Keratinocyte (primary cell): ENCODE data around the gene SLC38A1. TPM values are rescaled to one million over a fixed set of nuclear protein-coding genes. Genes with fewer than 3 reads are reported as not detected.

Source experiments
- DNase-seq: peaks from one replicate; pipeline ENCODE4 v3.0.0-alpha.2; 2011; ENCODE audit warnings: low read depth, missing footprints, low spot score
- FAIRE-seq: peaks from 2 replicates; lab custom pipeline; 2011; peaks lifted over from hg19 to GRCh38; lab: Jason Lieb, UNC
- H2AFZ ChIP-seq: 2 replicates; pipeline ENCODE4 v1.6.0; 2012; ENCODE audit warnings: low read length, control low read depth, inconsistent platforms; ENCODE audit not compliant: control insufficient read depth
- H3K27ac ChIP-seq: 2 replicates; pipeline ENCODE4 v1.5.1; 2011; ENCODE audit warnings: low read length; ENCODE audit not compliant: control insufficient read depth, insufficient read depth
- H3K27me3 ChIP-seq: 3 replicates; pipeline ENCODE4 v1.6.0; 2011; ENCODE audit warnings: low read length; ENCODE audit not compliant: control insufficient read depth, insufficient read depth; ENCODE audit errors: extremely low read depth
- H3K36me3 ChIP-seq, 2 experiments: 2 replicates in 1 of 2; 3 replicates in 1 of 2; pipeline ENCODE4 v1.5.1; 2011; ENCODE audit warnings: low read length in 2 of 2, mild to moderate bottlenecking in 1 of 2; ENCODE audit not compliant: control insufficient read depth in 2 of 2, insufficient read depth in 2 of 2; ENCODE audit errors: extremely low read depth in 1 of 2
- H3K4me1 ChIP-seq: 3 replicates; pipeline ENCODE4 v1.5.1; 2011; ENCODE audit warnings: low read length; ENCODE audit not compliant: control insufficient read depth, insufficient read depth; ENCODE audit errors: extremely low read depth
- H3K4me2 ChIP-seq: 3 replicates; pipeline ENCODE4 v1.6.0; 2011; ENCODE audit warnings: low read depth, low read length; ENCODE audit not compliant: control insufficient read depth, insufficient read depth; ENCODE audit errors: extremely low read depth
- H3K4me3 ChIP-seq, 3 experiments: fragments of 200-600 bp in 1 of 3; sonication (generic) in 1 of 3; 2 replicates in 2 of 3; 3 replicates in 1 of 3; pipeline ENCODE4 v1.5.1; 2011 to 2016; ENCODE audit warnings: low read length in 3 of 3, mild to moderate bottlenecking in 3 of 3, control low read depth in 2 of 3, inconsistent platforms in 1 of 3, low read depth in 1 of 3, mixed read lengths in 1 of 3, mixed run types in 1 of 3, moderate library complexity in 1 of 3; ENCODE audit not compliant: control insufficient read depth in 2 of 3, insufficient read depth in 2 of 3; ENCODE audit errors: extremely low read depth in 1 of 3
- H3K79me2 ChIP-seq: 2 replicates; pipeline ENCODE4 v1.6.0; 2012; ENCODE audit warnings: low read length; ENCODE audit not compliant: control insufficient read depth, insufficient read depth
- H3K9ac ChIP-seq: 3 replicates; pipeline ENCODE4 v1.6.0; 2011; ENCODE audit warnings: low read length; ENCODE audit not compliant: control insufficient read depth, insufficient read depth; ENCODE audit errors: extremely low read depth
- H3K9me1 ChIP-seq: 3 replicates; pipeline ENCODE4 v1.6.0; 2011; ENCODE audit warnings: low read length; ENCODE audit not compliant: control insufficient read depth, insufficient read depth; ENCODE audit errors: extremely low read depth
- H3K9me3 ChIP-seq: 2 replicates; pipeline ENCODE4 v1.5.1; 2012; ENCODE audit warnings: low read depth, low read length; ENCODE audit not compliant: control insufficient read depth
- H4K20me1 ChIP-seq: 3 replicates; pipeline ENCODE4 v1.6.0; 2011; ENCODE audit warnings: low read length; ENCODE audit not compliant: control insufficient read depth, insufficient read depth; ENCODE audit errors: extremely low read depth
- CTCF ChIP-seq, 3 experiments: IDR thresholded peaks in 1 of 3; conservative IDR thresholded peaks in 1 of 3; optimal IDR thresholded peaks in 1 of 3; 2 replicates in 2 of 3; 3 replicates in 1 of 3; pipeline versions ENCODE3 to v1.5.1; 2011; ENCODE audit warnings: low read length in 3 of 3, mild to moderate bottlenecking in 3 of 3, moderate library complexity in 2 of 3, control low read depth in 1 of 3, inconsistent platforms in 1 of 3; ENCODE audit not compliant: insufficient read depth in 2 of 3; ENCODE audit errors: extremely low read depth in 1 of 3
- EZH2 ChIP-seq: IDR thresholded peaks from one replicate; pipeline ENCODE4 v1.6.1; 2012; ENCODE audit warnings: inconsistent platforms, mild to moderate bottlenecking, low read length, moderate library complexity
- dilution Hi-C: fragments of 300-500 bp; cut with MboI; formaldehyde crosslinking; loops from one replicate; pipeline ENCODE4 v1.7.0; 2020; ENCODE audit warnings: low sequenced_read_pairs; ENCODE audit not compliant: extremely low pct_ligation_motif_present
- polyA plus RNA-seq, 5 experiments: library from polyadenylated mRNA; depleted of rRNA in 3 of 5; stranded (reverse) in 3 of 5; stranded (forward) in 1 of 5; unstranded in 1 of 5; fragments of >200 nt; gene quantifications; 1 replicate in 1 of 5; 2 replicates in 3 of 5; 3 replicates in 1 of 5; pipeline versions ENCODE4 v1.2.1 to v1.2.3, GENCODE V29; 2011 to 2012; ENCODE audit warnings: missing spikeins in 2 of 5, low read depth in 1 of 5, low replicate concordance in 1 of 5

SLC38A1 gene
- polyA plus RNA-seq, 1 donor (not counting 4 experiments of a cell fraction or from before 2014, with no cell fraction given) = 134 TPM

- Histone ChIP-seq H3K9me1 (peaks cover 3% of the 10 kb centered on the region), H3K36me3 (peaks cover 16 to 20% of the 10 kb centered on the region in 2 experiments), H3K27me3 (no peaks in the 10 kb centered on the region), H3K79me2 (peaks cover 42% of the 10 kb centered on the region), H3K9ac (no peak overlapping the region), H3K4me3 (no peak overlapping the region), H2AFZ (no peak overlapping the region), H3K9me3 (no peaks in the 10 kb centered on the region), H4K20me1 (peaks cover 11% of the 10 kb centered on the region), H3K4me2 (no peak overlapping the region), H3K27ac (peak overlapping the region; percentile 89), H3K4me1 (peaks cover 54% of the 10 kb centered on the region)
- FAIRE-seq (no peak), DNase-seq (no peak)
- dilution Hi-C loops = no loop called here
- no peak for TF ChIP-seq EZH2
- TF ChIP-seq CTCF (optimal IDR thresholded peaks at IDR 0.05 in 1 of 3, IDR thresholded peaks at IDR 0.05 in 1 of 3, conservative IDR thresholded peaks at IDR 0.05 in 1 of 3; ENCODE audit: extremely low read depth in 1 of 3, insufficient read depth in 2 of 3, low read length in 3 of 3) = no peak
Observed at GRCh38 chr12:46222636-46223035, 46.2 kb downstream of the SLC38A1 start.

- DNase-seq (no peak), FAIRE-seq (peak; percentile 32)
- Histone ChIP-seq H3K79me2 (peaks cover 46% of the 10 kb centered on the region), H3K9ac (peak overlapping the region; percentile 23), H3K4me1 (peaks cover 54% of the 10 kb centered on the region), H3K27ac (peak overlapping the region; percentile 89), H3K36me3 (peaks cover 16 to 20% of the 10 kb centered on the region in 2 experiments), H4K20me1 (peaks cover 11% of the 10 kb centered on the region), H3K9me1 (peaks cover 3% of the 10 kb centered on the region), H2AFZ (no peak overlapping the region), H3K4me2 (peak overlapping the region; percentile 68), H3K4me3 (peak overlapping the region in 1 of 3 experiments; percentile 34), H3K27me3 (no peaks in the 10 kb centered on the region), H3K9me3 (no peaks in the 10 kb centered on the region)
- no peak for TF ChIP-seq EZH2
- no peak for TF ChIP-seq CTCF (optimal IDR thresholded peaks at IDR 0.05 in 1 of 3, IDR thresholded peaks at IDR 0.05 in 1 of 3, conservative IDR thresholded peaks at IDR 0.05 in 1 of 3; ENCODE audit: extremely low read depth in 1 of 3, insufficient read depth in 2 of 3, low read length in 3 of 3)
- dilution Hi-C loops = no loop called here
Observed at GRCh38 chr12:46221255-46222128, 47.4 kb downstream of the SLC38A1 start.
